ENCODE results near the gene CHTF18. TPM values are rescaled to one million over a fixed set of nuclear protein-coding genes. Genes with fewer than 3 reads are reported as not detected.

The CHTF18 gene
- total RNA-seq, 1 experiment from 2014 or later, result 30.9 TPM

DNA sequence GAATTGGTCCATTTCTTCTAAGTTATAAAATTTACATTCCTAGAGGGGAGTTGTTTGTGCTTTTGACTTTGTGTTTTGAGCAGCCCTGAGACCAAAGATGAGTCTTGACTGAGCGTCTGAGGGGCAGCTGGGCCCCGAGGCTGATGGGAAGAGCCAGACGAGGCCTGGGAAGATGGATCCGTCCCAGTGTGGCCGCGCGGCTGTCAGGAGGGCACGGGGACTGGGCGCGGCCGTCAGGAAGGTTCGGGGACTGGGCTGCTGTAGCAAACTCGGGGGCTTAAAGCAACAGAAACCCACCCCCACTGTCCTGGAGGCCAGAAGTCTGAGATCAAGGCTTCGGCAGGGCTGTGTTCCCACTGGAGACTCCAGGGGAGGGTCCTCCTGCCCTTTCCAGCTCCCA, 50.3 kb downstream of the CHTF18 start:
- Mint-ChIP-seq H3K9me3 (ENCODE audit: unreplicated experiment) (no peaks in the 10 kb centered on the region), H3K27ac (ENCODE audit: low read depth, unreplicated experiment) (no peak overlapping the region), H3K36me3 (ENCODE audit: insufficient read depth, unreplicated experiment) (no peaks in the 10 kb centered on the region), H3K4me3 (ENCODE audit: unreplicated experiment) (no peak overlapping the region), H3K27me3 (ENCODE audit: insufficient read depth, unreplicated experiment) (no peaks in the 10 kb centered on the region), H3K4me1 (ENCODE audit: insufficient read depth, unreplicated experiment) (no peaks in the 10 kb centered on the region)
- TF ChIP-seq CTCF (IDR thresholded peaks at IDR 0.05; ENCODE audit: unreplicated experiment), result no peak
- no peak for DNase-seq (ENCODE audit: unreplicated experiment)
- CTCF ChIA-PET, result no interaction called here
- no TSS peak for BruUV-seq (replicated peaks)
- POLR2A ChIA-PET, result no interaction called here
- intact Hi-C loops (cut with micrococcal nuclease), result no loop called here

- POLR2A ChIA-PET, result no interaction called here
- Mint-ChIP-seq H3K9me3 (ENCODE audit: unreplicated experiment) (no peaks in the 10 kb centered on the region), H3K36me3 (ENCODE audit: insufficient read depth, unreplicated experiment) (no peaks in the 10 kb centered on the region), H3K27ac (ENCODE audit: low read depth, unreplicated experiment) (no peak overlapping the region), H3K4me3 (ENCODE audit: unreplicated experiment) (no peak overlapping the region), H3K27me3 (ENCODE audit: insufficient read depth, unreplicated experiment) (no peaks in the 10 kb centered on the region), H3K4me1 (ENCODE audit: insufficient read depth, unreplicated experiment) (no peaks in the 10 kb centered on the region)
- CTCF ChIA-PET, result no interaction called here
- no peak for TF ChIP-seq CTCF (IDR thresholded peaks at IDR 0.05; ENCODE audit: unreplicated experiment)
- BruUV-seq (replicated peaks), result no TSS peak
- intact Hi-C loops (cut with micrococcal nuclease), result no loop called here
- DNase-seq (ENCODE audit: unreplicated experiment), result no peak
Measured at GRCh38 chr16:839643-840408, 51.4 kb downstream of the CHTF18 start.

- no peak for TF ChIP-seq CTCF (IDR thresholded peaks at IDR 0.05; ENCODE audit: unreplicated experiment)
- Mint-ChIP-seq H3K27ac (ENCODE audit: low read depth, unreplicated experiment) (no peak overlapping the region), H3K36me3 (ENCODE audit: insufficient read depth, unreplicated experiment) (no peaks in the 10 kb centered on the region), H3K4me1 (ENCODE audit: insufficient read depth, unreplicated experiment) (no peaks in the 10 kb centered on the region), H3K9me3 (ENCODE audit: unreplicated experiment) (no peaks in the 10 kb centered on the region), H3K27me3 (ENCODE audit: insufficient read depth, unreplicated experiment) (no peaks in the 10 kb centered on the region), H3K4me3 (ENCODE audit: unreplicated experiment) (no peak overlapping the region)
- no peak for DNase-seq (ENCODE audit: unreplicated experiment)
- ChIA-PET CTCF (no interaction called here), POLR2A (no interaction called here)
- BruUV-seq (replicated peaks), result no TSS peak
- intact Hi-C loops (cut with micrococcal nuclease), result no loop called here
Measured at GRCh38 chr16:840561-841454, 52.4 kb downstream of the CHTF18 start.

GRCh38 chr16:841455-842060, 53.1 kb downstream of the CHTF18 start:
- ChIA-PET POLR2A (no interaction called here), CTCF (no interaction called here)
- intact Hi-C loops (cut with micrococcal nuclease), result no loop called here
- no peaks in the 10 kb centered on the region for H3K36me3 Mint-ChIP-seq (ENCODE audit: insufficient read depth, unreplicated experiment)
- no peaks in the 10 kb centered on the region for H3K9me3 Mint-ChIP-seq (ENCODE audit: unreplicated experiment)
- no peaks in the 10 kb centered on the region for H3K4me1 Mint-ChIP-seq (ENCODE audit: insufficient read depth, unreplicated experiment)
- no peak overlapping the region for H3K27ac Mint-ChIP-seq (ENCODE audit: low read depth, unreplicated experiment)
- TF ChIP-seq CTCF (IDR thresholded peaks at IDR 0.05; ENCODE audit: unreplicated experiment), result no peak
- H3K27me3 Mint-ChIP-seq (ENCODE audit: insufficient read depth, unreplicated experiment), result no peaks in the 10 kb centered on the region
- no peak for DNase-seq (ENCODE audit: unreplicated experiment)
- no TSS peak for BruUV-seq (replicated peaks)
- no peak overlapping the region for H3K4me3 Mint-ChIP-seq (ENCODE audit: unreplicated experiment)
